Measurements from ENCODE around the gene FOXJ1.

DNA sequence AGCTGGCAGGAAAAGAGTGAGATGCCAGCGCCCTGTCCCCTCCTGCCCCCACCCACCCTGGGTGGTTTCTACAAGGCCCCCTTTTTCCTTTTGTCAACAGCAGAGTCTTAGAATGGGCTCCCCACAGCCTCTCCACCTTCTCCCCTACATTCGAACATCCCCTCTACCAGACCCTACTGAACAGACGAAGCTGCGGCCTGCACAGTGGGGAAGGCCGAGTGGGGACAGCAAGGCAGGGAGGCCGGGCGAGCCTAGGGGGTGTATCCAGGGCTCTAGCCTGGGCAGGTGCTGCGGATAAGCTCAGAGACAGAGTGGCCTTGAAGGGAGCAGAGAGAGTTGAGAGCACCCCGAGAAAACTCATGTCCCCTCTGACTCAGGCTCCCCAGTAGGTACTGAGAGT lies 54.7 kb downstream of the FOXJ1 start:
- TF ChIP-seq, protein P1, sequence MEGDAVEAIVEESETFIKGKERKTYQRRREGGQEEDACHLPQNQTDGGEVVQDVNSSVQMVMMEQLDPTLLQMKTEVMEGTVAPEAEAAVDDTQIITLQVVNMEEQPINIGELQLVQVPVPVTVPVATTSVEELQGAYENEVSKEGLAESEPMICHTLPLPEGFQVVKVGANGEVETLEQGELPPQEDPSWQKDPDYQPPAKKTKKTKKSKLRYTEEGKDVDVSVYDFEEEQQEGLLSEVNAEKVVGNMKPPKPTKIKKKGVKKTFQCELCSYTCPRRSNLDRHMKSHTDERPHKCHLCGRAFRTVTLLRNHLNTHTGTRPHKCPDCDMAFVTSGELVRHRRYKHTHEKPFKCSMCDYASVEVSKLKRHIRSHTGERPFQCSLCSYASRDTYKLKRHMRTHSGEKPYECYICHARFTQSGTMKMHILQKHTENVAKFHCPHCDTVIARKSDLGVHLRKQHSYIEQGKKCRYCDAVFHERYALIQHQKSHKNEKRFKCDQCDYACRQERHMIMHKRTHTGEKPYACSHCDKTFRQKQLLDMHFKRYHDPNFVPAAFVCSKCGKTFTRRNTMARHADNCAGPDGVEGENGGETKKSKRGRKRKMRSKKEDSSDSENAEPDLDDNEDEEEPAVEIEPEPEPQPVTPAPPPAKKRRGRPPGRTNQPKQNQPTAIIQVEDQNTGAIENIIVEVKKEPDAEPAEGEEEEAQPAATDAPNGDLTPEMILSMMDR (IDR thresholded peaks at IDR 0.05; ENCODE audit: insufficient read depth, low read length), result no peak
- no peak for TF ChIP-seq POLR2AphosphoS5 (IDR thresholded peaks at IDR 0.05; ENCODE audit: low read depth)
- no peak for TF ChIP-seq REST (IDR thresholded peaks at IDR 0.05; ENCODE audit: insufficient replicate concordance, low read depth)
- no peak for TF ChIP-seq SPI1 (IDR thresholded peaks at IDR 0.05; ENCODE audit: borderline replicate concordance, low read depth)
- TF ChIP-seq GABPA (IDR thresholded peaks at IDR 0.05; ENCODE audit: low read depth), result no peak

All from HL-60 (cell line).